ENCODE data around the gene STEAP2. TPM values are rescaled to one million over a fixed set of nuclear protein-coding genes. Genes with fewer than 3 reads are reported as not detected.

STEAP2 gene
- total RNA-seq, 1 donor from 2014 or later, result 13.4 TPM

- ATAC-seq, result no peak
- DNase-seq, result no peak
- Histone ChIP-seq H3K9me3 (no peaks in the 10 kb centered on the region), H3K27me3 (ENCODE audit: low read depth) (no peaks in the 10 kb centered on the region), H3K36me3 (no peaks in the 10 kb centered on the region), H3K27ac (no peak overlapping the region), H3K4me1 (no peaks in the 10 kb centered on the region), H3K4me3 (no peak overlapping the region)
- TF ChIP-seq CTCF (IDR thresholded peaks at IDR 0.05), result no peak
- intact Hi-C loops (cut with DNase I), result no loop called here
Observed at GRCh38 chr7:90233569-90233968, 22.0 kb downstream of the STEAP2 start.

- no peak for ATAC-seq
Observed at GRCh38 chr7:90236721-90237289, 25.3 kb downstream of the STEAP2 start.

DNA sequence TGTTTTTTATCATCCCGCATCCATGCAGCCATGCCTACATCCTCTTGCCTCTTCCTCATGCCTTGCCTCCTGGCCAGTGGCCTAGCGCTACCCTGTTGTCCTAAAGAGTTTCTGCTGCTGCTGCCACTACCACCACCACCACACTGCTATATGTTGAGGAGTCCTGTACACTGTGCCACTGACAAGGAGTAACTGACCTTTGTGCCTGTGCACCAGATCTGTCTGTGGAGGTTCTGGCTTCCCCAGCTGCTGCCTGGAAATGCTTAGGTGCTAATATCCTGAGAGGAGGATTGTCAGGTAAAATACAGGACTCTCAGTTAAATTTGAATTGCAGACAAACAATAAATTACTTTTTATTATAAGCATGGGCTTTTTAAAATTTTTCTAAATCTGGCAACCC is 26.5 kb downstream of the STEAP2 start:
- Histone ChIP-seq H3K9me3 (no peaks in the 10 kb centered on the region), H3K36me3 (no peaks in the 10 kb centered on the region), H3K27ac (no peak overlapping the region), H3K4me1 (no peaks in the 10 kb centered on the region), H3K27me3 (ENCODE audit: low read depth) (no peaks in the 10 kb centered on the region), H3K4me3 (no peak overlapping the region)
- intact Hi-C loops (cut with DNase I), result no loop called here
- no peak for TF ChIP-seq CTCF (IDR thresholded peaks at IDR 0.05)
- ATAC-seq, result no peak
- no peak for DNase-seq

More at GRCh38 chr7:90236721-90237289, 25.3 kb downstream of the STEAP2 start:
- no peak for DNase-seq
- intact Hi-C loops (cut with DNase I), result no loop called here
- H3K27ac ChIP-seq, result no peak overlapping the region
- no peaks in the 10 kb centered on the region for H3K4me1 ChIP-seq
- H3K4me3 ChIP-seq, result no peak overlapping the region
- TF ChIP-seq CTCF (IDR thresholded peaks at IDR 0.05), result no peak
- H3K9me3 ChIP-seq, result no peaks in the 10 kb centered on the region
- H3K27me3 ChIP-seq (ENCODE audit: low read depth), result no peaks in the 10 kb centered on the region
- H3K36me3 ChIP-seq, result no peaks in the 10 kb centered on the region

GRCh38 chr7:90238583-90238982 is 27.0 kb downstream of the STEAP2 start:
- Histone ChIP-seq H3K27ac (no peak overlapping the region), H3K27me3 (ENCODE audit: low read depth) (no peaks in the 10 kb centered on the region), H3K36me3 (no peaks in the 10 kb centered on the region), H3K9me3 (no peaks in the 10 kb centered on the region), H3K4me1 (no peaks in the 10 kb centered on the region), H3K4me3 (no peak overlapping the region)
- TF ChIP-seq CTCF (IDR thresholded peaks at IDR 0.05), result no peak
- DNase-seq, result no peak
- intact Hi-C loops (cut with DNase I), result no loop called here
- ATAC-seq, result no peak

DNA sequence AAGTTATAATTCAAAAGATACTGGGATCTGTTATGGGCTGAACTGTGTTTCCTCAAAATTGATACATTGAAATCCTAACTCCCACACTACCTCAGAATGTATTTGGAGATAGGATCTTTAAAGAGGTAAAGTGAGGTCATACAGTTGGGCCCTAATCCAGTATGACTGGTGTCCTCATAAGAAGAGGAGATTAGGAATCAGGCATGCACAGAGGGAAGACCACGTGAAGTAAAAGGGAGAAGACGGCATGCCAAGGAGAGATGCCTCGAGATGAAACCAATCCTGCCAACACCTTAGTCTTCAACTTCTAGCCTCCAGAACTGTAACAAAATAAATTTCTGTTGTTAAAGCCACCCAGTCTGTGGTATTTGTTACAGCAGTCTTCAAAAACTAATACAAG is 27.5 kb downstream of the STEAP2 start:
- no peak for TF ChIP-seq CTCF (IDR thresholded peaks at IDR 0.05)
- no peaks in the 10 kb centered on the region for H3K9me3 ChIP-seq
- H3K27ac ChIP-seq, result no peak overlapping the region
- H3K4me1 ChIP-seq, result no peaks in the 10 kb centered on the region
- intact Hi-C loops (cut with DNase I), result no loop called here
- no peaks in the 10 kb centered on the region for H3K36me3 ChIP-seq
- H3K4me3 ChIP-seq, result no peak overlapping the region
- ATAC-seq, result no peak
- H3K27me3 ChIP-seq (ENCODE audit: low read depth), result no peaks in the 10 kb centered on the region
- DNase-seq, result no peak

Measured in lower lobe of right lung (tissue), 2 donors.